Liver (tissue), 9 donors: ENCODE data around the gene SMYD3. TPM values are rescaled to one million over a fixed set of nuclear protein-coding genes. Genes with fewer than 3 reads are reported as not detected.
A peak's percentile ranks its signal among the peaks of the same experiment; 100 is the strongest.

ENCODE experiments used
- DNase-seq: peaks from one replicate; pipeline ENCODE4 v3.0.0-alpha.2; 2017; ENCODE audit warnings: low spot score
- H3K27ac ChIP-seq, 2 donors: one replicate each; pipeline ENCODE4 v1.7.0; 2013; ENCODE audit warnings: inconsistent platforms in 2 of 2, low read length in 2 of 2, control low read depth in 1 of 2, low read depth in 1 of 2, mild to moderate bottlenecking in 1 of 2
- H3K27me3 ChIP-seq, 4 donors: one replicate each; pipeline versions ENCODE4 v1.6.1 to v1.7.0; 2013; ENCODE audit warnings: low read length in 3 of 4, inconsistent platforms in 1 of 4, mild to moderate bottlenecking in 1 of 4, moderate library complexity in 1 of 4; ENCODE audit not compliant: control insufficient read depth in 4 of 4, insufficient read depth in 4 of 4
- H3K36me3 ChIP-seq, 4 donors: one replicate each; pipeline versions ENCODE4 v1.6.1 to v1.7.0; 2013; ENCODE audit warnings: low read length in 3 of 4, mild to moderate bottlenecking in 3 of 4, low read depth in 1 of 4, moderate library complexity in 1 of 4; ENCODE audit not compliant: control insufficient read depth in 4 of 4, insufficient read depth in 3 of 4
- H3K4me1 ChIP-seq, 4 donors: one replicate each; pipeline versions ENCODE4 v1.6.1 to v1.7.0; 2013; ENCODE audit warnings: low read length in 3 of 4, mild to moderate bottlenecking in 3 of 4, moderate library complexity in 1 of 4; ENCODE audit not compliant: control insufficient read depth in 4 of 4, insufficient read depth in 4 of 4
- H3K4me3 ChIP-seq, 3 donors: one replicate each; pipeline versions ENCODE4 v1.6.1 to v1.7.0; 2013; ENCODE audit warnings: low read length in 3 of 3, control low read depth in 1 of 3, low read depth in 1 of 3, mild to moderate bottlenecking in 1 of 3
- H3K9ac ChIP-seq, 2 donors: one replicate each; pipeline ENCODE4 v1.7.0; 2013; ENCODE audit warnings: low read length in 2 of 2, mild to moderate bottlenecking in 2 of 2, moderate library complexity in 2 of 2, control low read depth in 1 of 2, low read depth in 1 of 2
- H3K9me3 ChIP-seq, 4 donors: one replicate each; pipeline versions ENCODE4 v1.6.1 to v1.7.0; 2013; ENCODE audit warnings: low read length in 3 of 4; ENCODE audit not compliant: control insufficient read depth in 4 of 4
- CTCF ChIP-seq: fragments of 150-350 bp; IDR thresholded peaks from 2 replicates; pipeline ENCODE4 v1.5.1; 2017; ENCODE audit warnings: improper control_type of control experiment, low read depth, low read length; ENCODE audit not compliant: missing input control
- EGR1 ChIP-seq, 2 donors: IDR thresholded peaks; 2 replicates each; pipeline ENCODE4 v1.6.1; 2016 to 2018; ENCODE audit warnings: antibody characterized with exemption in 2 of 2, low read depth in 2 of 2
- FOXA1 ChIP-seq: IDR thresholded peaks from 2 replicates; pipeline ENCODE4 v1.6.1; 2016; ENCODE audit warnings: antibody characterized with exemption
- FOXA2 ChIP-seq: IDR thresholded peaks from 2 replicates; pipeline ENCODE4 v1.6.1; 2016; ENCODE audit warnings: antibody characterized with exemption
- GABPA ChIP-seq, 2 donors: IDR thresholded peaks in 1 of 2; conservative IDR thresholded peaks in 1 of 2; 2 replicates each; pipeline ENCODE4 v1.6.1; 2016; ENCODE audit warnings: antibody characterized with exemption in 2 of 2, mild to moderate bottlenecking in 1 of 2, moderate library complexity in 1 of 2
- HNF4G ChIP-seq: IDR thresholded peaks from 2 replicates; pipeline ENCODE4 v1.6.1; 2016; ENCODE audit warnings: antibody characterized with exemption
- JUND ChIP-seq, 2 donors: IDR thresholded peaks; 2 replicates each; pipeline ENCODE4 v1.6.1; 2016; ENCODE audit warnings: antibody characterized with exemption in 2 of 2
- NR2F2 ChIP-seq: IDR thresholded peaks from 2 replicates; pipeline ENCODE4 v1.6.1; 2016; ENCODE audit warnings: antibody characterized with exemption
- RAD21 ChIP-seq, 2 donors: IDR thresholded peaks; 2 replicates each; pipeline ENCODE4 v1.6.1; 2016; ENCODE audit warnings: antibody characterized with exemption in 2 of 2, mild to moderate bottlenecking in 2 of 2
- RXRA ChIP-seq, 2 donors: IDR thresholded peaks; 2 replicates each; pipeline ENCODE4 v1.6.1; 2017 to 2018; ENCODE audit warnings: antibody characterized with exemption in 2 of 2, mild to moderate bottlenecking in 1 of 2
- SP1 ChIP-seq: IDR thresholded peaks from 2 replicates; pipeline ENCODE4 v1.6.1; 2018; ENCODE audit warnings: antibody characterized with exemption, mild to moderate bottlenecking
- TAF1 ChIP-seq: conservative IDR thresholded peaks from 2 replicates; pipeline ENCODE4 v1.6.1; 2016; ENCODE audit warnings: antibody characterized with exemption, mild to moderate bottlenecking
- YY1 ChIP-seq: IDR thresholded peaks from 2 replicates; pipeline ENCODE4 v1.6.1; 2016; ENCODE audit warnings: antibody characterized with exemption, mild to moderate bottlenecking
- WGBS: extraction: QIAGEN DNeasy Blood & Tissue Kit; methylation state at CpG from one replicate; pipeline ENCODE4 v1.1.7; 2013; 5-methylcytosine and 5-hydroxymethylcytosine counted together
- polyA plus RNA-seq, 2 donors: library from polyadenylated mRNA; stranded (reverse) in 1 of 2; unstranded in 1 of 2; fragments of 200-250 nt in 1 of 2; fragments of >200 nt in 1 of 2; fragmentation: Nextera tagmentation in 1 of 2; extraction: Ambion mirVana in 1 of 2; gene quantifications; one replicate each; pipeline versions ENCODE4 v1.2.1 to v1.2.3, GENCODE V29; 2013 to 2015
- total RNA-seq, 2 donors: library from RNA; depleted of rRNA; stranded (reverse); fragments of >200 nt; gene quantifications; one replicate each; pipeline ENCODE4 v1.2.3, GENCODE V29; 2014
- TF ChIP-seq, protein P1 (sequence below): IDR thresholded peaks from 2 replicates; pipeline ENCODE4 v1.6.1; 2016; ENCODE audit warnings: antibody characterized with exemption, mild to moderate bottlenecking
- TF ChIP-seq, protein P2 (sequence below): IDR thresholded peaks from 2 replicates; pipeline ENCODE4 v1.6.1; 2016; ENCODE audit warnings: antibody characterized with exemption
- TF ChIP-seq, protein P3 (sequence below): IDR thresholded peaks from 2 replicates; pipeline ENCODE4 v1.6.1; 2016; ENCODE audit warnings: antibody characterized with exemption
- TF ChIP-seq, protein P4 (sequence below): IDR thresholded peaks from 2 replicates; pipeline ENCODE4 v1.6.1; 2016; ENCODE audit warnings: antibody characterized with exemption
- donor health status: healthy.
- donor health status: healthy.
- donor health status: healthy.
- donor health status: healthy.
- donor health status: healthy.

The SMYD3 gene
- total and polyA plus RNA-seq, 4 donors: 3.1 to 9.1 (median 8.0) TPM

DNA sequence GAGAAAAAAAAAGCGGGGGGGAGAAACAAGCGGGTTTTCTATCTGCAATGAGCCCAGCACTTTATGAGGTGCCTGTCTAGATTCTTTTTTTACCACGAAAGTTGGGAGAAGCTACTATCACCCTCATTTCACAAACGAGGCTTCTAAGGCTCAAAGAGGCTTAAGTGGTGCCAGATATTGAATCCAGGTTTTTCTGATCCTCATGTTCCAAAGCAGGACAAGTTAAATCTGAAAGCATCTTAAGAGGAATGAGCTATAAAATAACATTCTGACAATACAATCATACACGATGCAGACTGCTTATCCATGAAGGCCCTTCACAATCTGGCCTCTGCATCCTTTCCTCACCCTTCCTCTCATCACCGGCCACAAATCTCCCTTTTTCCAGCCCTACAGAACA is 549.1 kb downstream of the SMYD3 start (continued):
- no peak for TF ChIP-seq SP1

GRCh38 chr1:245957427-245957826 is 549.7 kb downstream of the SMYD3 start:
- H3K36me3 ChIP-seq: no peaks in the 10 kb centered on the region
- H3K4me3 ChIP-seq: no peak overlapping the region
- TF ChIP-seq, protein P1, sequence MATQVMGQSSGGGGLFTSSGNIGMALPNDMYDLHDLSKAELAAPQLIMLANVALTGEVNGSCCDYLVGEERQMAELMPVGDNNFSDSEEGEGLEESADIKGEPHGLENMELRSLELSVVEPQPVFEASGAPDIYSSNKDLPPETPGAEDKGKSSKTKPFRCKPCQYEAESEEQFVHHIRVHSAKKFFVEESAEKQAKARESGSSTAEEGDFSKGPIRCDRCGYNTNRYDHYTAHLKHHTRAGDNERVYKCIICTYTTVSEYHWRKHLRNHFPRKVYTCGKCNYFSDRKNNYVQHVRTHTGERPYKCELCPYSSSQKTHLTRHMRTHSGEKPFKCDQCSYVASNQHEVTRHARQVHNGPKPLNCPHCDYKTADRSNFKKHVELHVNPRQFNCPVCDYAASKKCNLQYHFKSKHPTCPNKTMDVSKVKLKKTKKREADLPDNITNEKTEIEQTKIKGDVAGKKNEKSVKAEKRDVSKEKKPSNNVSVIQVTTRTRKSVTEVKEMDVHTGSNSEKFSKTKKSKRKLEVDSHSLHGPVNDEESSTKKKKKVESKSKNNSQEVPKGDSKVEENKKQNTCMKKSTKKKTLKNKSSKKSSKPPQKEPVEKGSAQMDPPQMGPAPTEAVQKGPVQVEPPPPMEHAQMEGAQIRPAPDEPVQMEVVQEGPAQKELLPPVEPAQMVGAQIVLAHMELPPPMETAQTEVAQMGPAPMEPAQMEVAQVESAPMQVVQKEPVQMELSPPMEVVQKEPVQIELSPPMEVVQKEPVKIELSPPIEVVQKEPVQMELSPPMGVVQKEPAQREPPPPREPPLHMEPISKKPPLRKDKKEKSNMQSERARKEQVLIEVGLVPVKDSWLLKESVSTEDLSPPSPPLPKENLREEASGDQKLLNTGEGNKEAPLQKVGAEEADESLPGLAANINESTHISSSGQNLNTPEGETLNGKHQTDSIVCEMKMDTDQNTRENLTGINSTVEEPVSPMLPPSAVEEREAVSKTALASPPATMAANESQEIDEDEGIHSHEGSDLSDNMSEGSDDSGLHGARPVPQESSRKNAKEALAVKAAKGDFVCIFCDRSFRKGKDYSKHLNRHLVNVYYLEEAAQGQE: no peak
- no peak for TF ChIP-seq EGR1 (IDR thresholded peaks at IDR 0.05; ENCODE audit: low read depth in 2 of 2)
- TF ChIP-seq, protein P2, sequence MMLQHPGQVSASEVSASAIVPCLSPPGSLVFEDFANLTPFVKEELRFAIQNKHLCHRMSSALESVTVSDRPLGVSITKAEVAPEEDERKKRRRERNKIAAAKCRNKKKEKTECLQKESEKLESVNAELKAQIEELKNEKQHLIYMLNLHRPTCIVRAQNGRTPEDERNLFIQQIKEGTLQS: no peak
- TF ChIP-seq, protein P3, sequence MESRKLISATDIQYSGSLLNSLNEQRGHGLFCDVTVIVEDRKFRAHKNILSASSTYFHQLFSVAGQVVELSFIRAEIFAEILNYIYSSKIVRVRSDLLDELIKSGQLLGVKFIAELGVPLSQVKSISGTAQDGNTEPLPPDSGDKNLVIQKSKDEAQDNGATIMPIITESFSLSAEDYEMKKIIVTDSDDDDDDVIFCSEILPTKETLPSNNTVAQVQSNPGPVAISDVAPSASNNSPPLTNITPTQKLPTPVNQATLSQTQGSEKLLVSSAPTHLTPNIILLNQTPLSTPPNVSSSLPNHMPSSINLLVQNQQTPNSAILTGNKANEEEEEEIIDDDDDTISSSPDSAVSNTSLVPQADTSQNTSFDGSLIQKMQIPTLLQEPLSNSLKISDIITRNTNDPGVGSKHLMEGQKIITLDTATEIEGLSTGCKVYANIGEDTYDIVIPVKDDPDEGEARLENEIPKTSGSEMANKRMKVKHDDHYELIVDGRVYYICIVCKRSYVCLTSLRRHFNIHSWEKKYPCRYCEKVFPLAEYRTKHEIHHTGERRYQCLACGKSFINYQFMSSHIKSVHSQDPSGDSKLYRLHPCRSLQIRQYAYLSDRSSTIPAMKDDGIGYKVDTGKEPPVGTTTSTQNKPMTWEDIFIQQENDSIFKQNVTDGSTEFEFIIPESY: no peak
- TF ChIP-seq NR2F2: no peak
- TF ChIP-seq GABPA (IDR thresholded peaks at IDR 0.05 in 1 of 2, conservative IDR thresholded peaks at IDR 0.05 in 1 of 2): no peak
- TF ChIP-seq FOXA2: no peak
- no peak for TF ChIP-seq FOXA1
- no peak for TF ChIP-seq CTCF
- no peak for TF ChIP-seq RAD21 (IDR thresholded peaks at IDR 0.05)
- TF ChIP-seq RXRA (IDR thresholded peaks at IDR 0.05): no peak
- no peak for TF ChIP-seq YY1
- TF ChIP-seq JUND (IDR thresholded peaks at IDR 0.05): no peak
- TF ChIP-seq TAF1: no peak
- no peak overlapping the region for H3K27ac ChIP-seq
- H3K27me3 ChIP-seq: no peaks in the 10 kb centered on the region
- no peak overlapping the region for H3K9ac ChIP-seq
- peaks cover 0 to 8% (median 3%) of the 10 kb centered on the region in 4 donors for H3K4me1 ChIP-seq
- no peaks in the 10 kb centered on the region for H3K9me3 ChIP-seq
- 85% methylated on average over 7 of the region's 7 CpGs for WGBS
- no peak for DNase-seq

DNA sequence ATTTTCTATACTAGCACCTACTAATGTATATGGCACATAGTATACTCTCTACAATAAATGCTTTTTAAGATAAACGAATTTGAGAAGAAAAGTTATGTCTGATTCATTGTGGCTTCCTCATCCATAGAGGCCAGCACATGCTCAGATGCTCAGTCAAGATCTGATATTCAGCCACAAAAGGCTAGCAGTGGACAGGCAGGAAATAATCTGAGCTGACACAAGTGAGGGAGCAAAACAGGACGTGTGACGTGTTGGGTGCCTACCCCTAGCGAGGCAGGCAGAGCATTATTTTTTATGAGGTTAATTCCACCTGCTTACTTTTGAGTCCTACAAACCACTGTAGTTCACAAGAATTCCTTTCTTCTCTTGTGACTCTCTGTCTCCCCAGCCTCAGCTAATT is 550.9 kb downstream of the SMYD3 start:
- DNase-seq: no peak
- H3K27ac ChIP-seq: peak overlapping the region in 1 of 2 donors; percentile 19
- H3K9me3 ChIP-seq: no peaks in the 10 kb centered on the region
- TF ChIP-seq, protein P1: no peak
- TF ChIP-seq GABPA (IDR thresholded peaks at IDR 0.05 in 1 of 2, conservative IDR thresholded peaks at IDR 0.05 in 1 of 2) (no peak), RXRA (IDR thresholded peaks at IDR 0.05) (no peak), SP1 (no peak), HNF4G (no peak), TAF1 (no peak), NR2F2 (no peak)
- TF ChIP-seq, protein P4, sequence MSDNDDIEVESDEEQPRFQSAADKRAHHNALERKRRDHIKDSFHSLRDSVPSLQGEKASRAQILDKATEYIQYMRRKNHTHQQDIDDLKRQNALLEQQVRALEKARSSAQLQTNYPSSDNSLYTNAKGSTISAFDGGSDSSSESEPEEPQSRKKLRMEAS: no peak
- TF ChIP-seq, protein P2: no peak

More for the DNA sequence above, 550.9 kb downstream of the SMYD3 start:
- Histone ChIP-seq H3K4me1 (peaks cover 0 to 8% (median 3%) of the 10 kb centered on the region in 4 donors), H3K4me3 (no peak overlapping the region), H3K9ac (no peak overlapping the region), H3K36me3 (no peaks in the 10 kb centered on the region), H3K27me3 (no peaks in the 10 kb centered on the region)
- 67% methylated on average over 4 of the region's 4 CpGs for WGBS
